ENCODE data around the gene EFHD1. TPM values are rescaled to one million over a fixed set of nuclear protein-coding genes. Genes with fewer than 3 reads are reported as not detected.
"Not testable (repeated sequence)": the region's sequence is repeated elsewhere in the genome, so short reads cannot be mapped to it uniquely, and the experiment has no call there.

The EFHD1 gene
- total and polyA plus RNA-seq, 2 donors = 0.33 to 14.1 TPM

GRCh38 chr2:232713505-232713904, 80.1 kb downstream of the EFHD1 start:
- no peak for DNase-seq (ENCODE audit: low read depth in 6 of 9, low spot score in 9 of 9)
- Histone ChIP-seq H3K9me3 (ENCODE audit: control insufficient read depth in 2 of 2, insufficient read depth in 1 of 2, low read length in 1 of 2) (no peaks in the 10 kb centered on the region), H3K4me3 (ENCODE audit: low read length in 2 of 2) (no peak overlapping the region), H3K36me3 (ENCODE audit: control insufficient read depth in 2 of 2, insufficient read depth in 2 of 2, low read length in 1 of 2) (peaks cover 14 to 26% of the 10 kb centered on the region in 2 donors), H3K27me3 (ENCODE audit: control insufficient read depth in 2 of 2, insufficient read depth in 1 of 2, low read length in 1 of 2) (no peaks in the 10 kb centered on the region), H3K4me1 (ENCODE audit: control insufficient read depth in 2 of 2, insufficient read depth in 2 of 2, low read length in 2 of 2) (no peaks in the 10 kb centered on the region), H3K27ac (ENCODE audit: low read depth in 1 of 2, low read length in 1 of 2) (no peak overlapping the region)

GRCh38 chr2:232714969-232715368, 81.6 kb downstream of the EFHD1 start:
- Histone ChIP-seq H3K27ac (ENCODE audit: low read depth in 1 of 2, low read length in 1 of 2) (no peak overlapping the region), H3K9me3 (ENCODE audit: control insufficient read depth in 2 of 2, insufficient read depth in 1 of 2, low read length in 1 of 2) (no peaks in the 10 kb centered on the region), H3K4me3 (ENCODE audit: low read length in 2 of 2) (no peak overlapping the region), H3K27me3 (ENCODE audit: control insufficient read depth in 2 of 2, insufficient read depth in 1 of 2, low read length in 1 of 2) (no peaks in the 10 kb centered on the region), H3K4me1 (ENCODE audit: control insufficient read depth in 2 of 2, insufficient read depth in 2 of 2, low read length in 2 of 2) (no peaks in the 10 kb centered on the region), H3K36me3 (ENCODE audit: control insufficient read depth in 2 of 2, insufficient read depth in 2 of 2, low read length in 1 of 2) (peaks cover 16 to 26% of the 10 kb centered on the region in 2 donors)
- no peak for DNase-seq (ENCODE audit: low read depth in 6 of 9, low spot score in 9 of 9)
- WGBS = over 99% methylated on average over 3 of the region's 3 CpGs

GRCh38 chr2:232720056-232720455, 86.7 kb downstream of the EFHD1 start:
- not testable (repeated sequence) for H3K4me3 ChIP-seq (ENCODE audit: low read length in 2 of 2); H3K27me3 ChIP-seq (ENCODE audit: control insufficient read depth in 2 of 2, insufficient read depth in 1 of 2, low read length in 1 of 2); H3K9me3 ChIP-seq (ENCODE audit: control insufficient read depth in 2 of 2, insufficient read depth in 1 of 2, low read length in 1 of 2); DNase-seq (ENCODE audit: low read depth in 6 of 9, low spot score in 9 of 9); H3K4me1 ChIP-seq (ENCODE audit: control insufficient read depth in 2 of 2, insufficient read depth in 2 of 2, low read length in 2 of 2); H3K27ac ChIP-seq (ENCODE audit: low read depth in 1 of 2, low read length in 1 of 2)
- H3K36me3 ChIP-seq (ENCODE audit: control insufficient read depth in 2 of 2, insufficient read depth in 2 of 2, low read length in 1 of 2) = peaks cover 25 to 37% of the 10 kb centered on the region in 2 donors

GRCh38 chr2:232721261-232721660, 87.9 kb downstream of the EFHD1 start:
- no peaks in the 10 kb centered on the region for H3K9me3 ChIP-seq (ENCODE audit: control insufficient read depth in 2 of 2, insufficient read depth in 1 of 2, low read length in 1 of 2)
- WGBS = 47% methylated on average over 2 of the region's 2 CpGs
- DNase-seq (ENCODE audit: low read depth in 6 of 9, low spot score in 9 of 9) = no peak
- no peak overlapping the region for H3K4me3 ChIP-seq (ENCODE audit: low read length in 2 of 2)
- no peak overlapping the region for H3K27ac ChIP-seq (ENCODE audit: low read depth in 1 of 2, low read length in 1 of 2)
- peaks cover 3 to 6% of the 10 kb centered on the region in 2 donors for H3K4me1 ChIP-seq (ENCODE audit: control insufficient read depth in 2 of 2, insufficient read depth in 2 of 2, low read length in 2 of 2)
- no peaks in the 10 kb centered on the region for H3K27me3 ChIP-seq (ENCODE audit: control insufficient read depth in 2 of 2, insufficient read depth in 1 of 2, low read length in 1 of 2)
- H3K36me3 ChIP-seq (ENCODE audit: control insufficient read depth in 2 of 2, insufficient read depth in 2 of 2, low read length in 1 of 2) = peaks cover 30 to 43% of the 10 kb centered on the region in 2 donors

GRCh38 chr2:232721882-232722281, 88.5 kb downstream of the EFHD1 start:
- Histone ChIP-seq H3K27me3 (ENCODE audit: control insufficient read depth in 2 of 2, insufficient read depth in 1 of 2, low read length in 1 of 2) (no peaks in the 10 kb centered on the region), H3K9me3 (ENCODE audit: control insufficient read depth in 2 of 2, insufficient read depth in 1 of 2, low read length in 1 of 2) (no peaks in the 10 kb centered on the region), H3K27ac (ENCODE audit: low read depth in 1 of 2, low read length in 1 of 2) (no peak overlapping the region), H3K4me3 (ENCODE audit: low read length in 2 of 2) (no peak overlapping the region), H3K36me3 (ENCODE audit: control insufficient read depth in 2 of 2, insufficient read depth in 2 of 2, low read length in 1 of 2) (peaks cover 27 to 46% of the 10 kb centered on the region in 2 donors), H3K4me1 (ENCODE audit: control insufficient read depth in 2 of 2, insufficient read depth in 2 of 2, low read length in 2 of 2) (peaks cover 3 to 6% of the 10 kb centered on the region in 2 donors)
- 52% methylated on average over 2 of the region's 2 CpGs for WGBS
- DNase-seq (ENCODE audit: low read depth in 6 of 9, low spot score in 9 of 9) = peak in 1 of 9 donors; percentile 6

GRCh38 chr2:232723027-232723426, 89.6 kb downstream of the EFHD1 start:
- 98% methylated on average over 1 of the region's 1 CpG for WGBS
- Histone ChIP-seq H3K27ac (ENCODE audit: low read depth in 1 of 2, low read length in 1 of 2) (no peak overlapping the region), H3K4me1 (ENCODE audit: control insufficient read depth in 2 of 2, insufficient read depth in 2 of 2, low read length in 2 of 2) (peaks cover 3 to 6% of the 10 kb centered on the region in 2 donors), H3K27me3 (ENCODE audit: control insufficient read depth in 2 of 2, insufficient read depth in 1 of 2, low read length in 1 of 2) (no peaks in the 10 kb centered on the region), H3K36me3 (ENCODE audit: control insufficient read depth in 2 of 2, insufficient read depth in 2 of 2, low read length in 1 of 2) (peaks cover 23 to 47% of the 10 kb centered on the region in 2 donors), H3K9me3 (ENCODE audit: control insufficient read depth in 2 of 2, insufficient read depth in 1 of 2, low read length in 1 of 2) (no peaks in the 10 kb centered on the region), H3K4me3 (ENCODE audit: low read length in 2 of 2) (no peak overlapping the region)
- no peak for DNase-seq (ENCODE audit: low read depth in 6 of 9, low spot score in 9 of 9)

- DNase-seq (ENCODE audit: low read depth in 6 of 9, low spot score in 9 of 9) = no peak
- Histone ChIP-seq H3K27ac (ENCODE audit: low read depth in 1 of 2, low read length in 1 of 2) (no peak overlapping the region), H3K9me3 (ENCODE audit: control insufficient read depth in 2 of 2, insufficient read depth in 1 of 2, low read length in 1 of 2) (no peaks in the 10 kb centered on the region), H3K4me1 (ENCODE audit: control insufficient read depth in 2 of 2, insufficient read depth in 2 of 2, low read length in 2 of 2) (no peaks in the 10 kb centered on the region), H3K4me3 (ENCODE audit: low read length in 2 of 2) (no peak overlapping the region), H3K27me3 (ENCODE audit: control insufficient read depth in 2 of 2, insufficient read depth in 1 of 2, low read length in 1 of 2) (no peaks in the 10 kb centered on the region), H3K36me3 (ENCODE audit: control insufficient read depth in 2 of 2, insufficient read depth in 2 of 2, low read length in 1 of 2) (peaks cover 24 to 50% of the 10 kb centered on the region in 2 donors)
- WGBS = 99% methylated on average over 3 of the region's 3 CpGs
Observed at GRCh38 chr2:232728785-232729184, 95.4 kb downstream of the EFHD1 start.

GRCh38 chr2:232731470-232731869, 98.1 kb downstream of the EFHD1 start:
- no peak overlapping the region for H3K27ac ChIP-seq (ENCODE audit: low read depth in 1 of 2, low read length in 1 of 2)
- H3K4me1 ChIP-seq (ENCODE audit: control insufficient read depth in 2 of 2, insufficient read depth in 2 of 2, low read length in 2 of 2) = no peaks in the 10 kb centered on the region
- no peaks in the 10 kb centered on the region for H3K27me3 ChIP-seq (ENCODE audit: control insufficient read depth in 2 of 2, insufficient read depth in 1 of 2, low read length in 1 of 2)
- no peaks in the 10 kb centered on the region for H3K9me3 ChIP-seq (ENCODE audit: control insufficient read depth in 2 of 2, insufficient read depth in 1 of 2, low read length in 1 of 2)
- peaks cover 18 to 54% of the 10 kb centered on the region in 2 donors for H3K36me3 ChIP-seq (ENCODE audit: control insufficient read depth in 2 of 2, insufficient read depth in 2 of 2, low read length in 1 of 2)
- no peak overlapping the region for H3K4me3 ChIP-seq (ENCODE audit: low read length in 2 of 2)
- WGBS = 92% methylated on average over 2 of the region's 2 CpGs
- no peak for DNase-seq (ENCODE audit: low read depth in 6 of 9, low spot score in 9 of 9)

Measured in thymus (tissue), 11 donors.